HepG2 (cell line): ENCODE measurements around the gene SEMA7A.

Source experiments
- EP300 ChIP-seq, 3 experiments: sonication (generic) in 1 of 3; formaldehyde crosslinking in 1 of 3; IDR thresholded peaks; 2 replicates each; pipeline versions ENCODE4 v1.5.1 to v1.6.1; 2011 to 2020; ENCODE audit warnings: low read depth in 2 of 3, low read length in 2 of 3, borderline replicate concordance in 1 of 3, improper control_type of control experiment in 1 of 3, mild to moderate bottlenecking in 1 of 3, missing genetic modification reagents in 1 of 3, moderate library complexity in 1 of 3
- MAFK ChIP-seq, 2 experiments: IDR thresholded peaks in 1 of 2; conservative IDR thresholded peaks in 1 of 2; 2 replicates each; pipeline ENCODE4 v1.6.1; 2011; ENCODE audit warnings: improper control_type of control experiment in 2 of 2, low read length in 2 of 2
- MXD4 ChIP-seq: IDR thresholded peaks from 2 replicates; pipeline ENCODE4 v1.6.1; 2016; ENCODE audit warnings: mild to moderate bottlenecking, missing biosample characterization, missing genetic modification reagents
- MZF1 ChIP-seq: sonication (generic); formaldehyde crosslinking; IDR thresholded peaks from 2 replicates; pipeline ENCODE4 v1.8.1; 2023; ENCODE audit warnings: mild to moderate bottlenecking, missing genetic modification reagents, borderline replicate concordance
- NR1H2 ChIP-seq: sonication (generic); formaldehyde crosslinking; IDR thresholded peaks from 2 replicates; pipeline ENCODE4 v1.8.1; 2022; ENCODE audit warnings: low read depth, missing genetic modification reagents, borderline replicate concordance
- POLR2A ChIP-seq, 2 experiments: IDR thresholded peaks; 2 replicates each; pipeline ENCODE4 v1.6.1; 2011; ENCODE audit warnings: low read depth in 2 of 2, low read length in 2 of 2, mild to moderate bottlenecking in 1 of 2, moderate library complexity in 1 of 2; ENCODE audit not compliant: insufficient read depth in 1 of 2
- SETDB1 ChIP-seq: sonication (generic); formaldehyde crosslinking; IDR thresholded peaks from 2 replicates; pipeline ENCODE4 v1.5.1; 2020; ENCODE audit warnings: missing genetic modification reagents, mild to moderate bottlenecking, borderline replicate concordance
- TAF1 ChIP-seq: sonication (generic); formaldehyde crosslinking; IDR thresholded peaks from 2 replicates; pipeline ENCODE4 v1.4.0; 2020; ENCODE audit warnings: missing genetic modification reagents
- TCF12 ChIP-seq, 2 experiments: fragments of 450-650 bp in 1 of 2; sonication (generic) in 1 of 2; formaldehyde crosslinking in 1 of 2; IDR thresholded peaks; 2 replicates each; pipeline versions ENCODE4 v1.6.1 to v1.8.0; 2017 to 2022; ENCODE audit warnings: antibody characterized with exemption in 1 of 2, mild to moderate bottlenecking in 1 of 2, missing genetic modification reagents in 1 of 2, moderate library complexity in 1 of 2
- TCF7L2 ChIP-seq: IDR thresholded peaks from 2 replicates; pipeline ENCODE4 v1.6.1; 2011; ENCODE audit warnings: mild to moderate bottlenecking, low read depth, low read length, moderate library complexity
- ZNF562 ChIP-seq: sonication (generic); formaldehyde crosslinking; IDR thresholded peaks from 2 replicates; pipeline ENCODE4 v1.8.0; 2022; ENCODE audit warnings: missing genetic modification reagents, borderline replicate concordance
- TF ChIP-seq, protein P1 (sequence below): sonication (generic); formaldehyde crosslinking; IDR thresholded peaks from 2 replicates; pipeline ENCODE4 v1.5.0; 2020; ENCODE audit warnings: mild to moderate bottlenecking, missing genetic modification reagents, moderate library complexity

DNA sequence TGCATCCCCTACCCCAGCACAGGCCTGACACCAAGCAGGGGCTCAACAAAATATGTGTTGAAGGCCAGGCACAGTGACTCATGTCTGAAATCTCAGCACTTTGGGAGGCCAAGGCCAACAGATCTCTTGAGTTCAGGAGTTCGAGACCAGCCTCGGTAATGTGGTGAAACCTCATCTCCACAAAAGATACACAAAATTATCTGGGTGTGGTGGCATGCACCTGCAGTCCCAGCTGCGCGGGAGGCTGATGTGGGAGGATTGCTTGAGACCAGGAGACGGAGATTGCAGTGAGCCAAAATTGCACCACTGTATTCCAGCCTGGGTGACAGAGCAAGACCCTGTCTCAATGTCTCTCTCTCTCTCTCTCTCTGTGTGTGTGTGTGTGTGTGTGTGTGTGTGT is 35.6 kb downstream of the SEMA7A start:
- TF ChIP-seq MAFK (conservative IDR thresholded peaks at IDR 0.05 in 1 of 2, IDR thresholded peaks at IDR 0.05 in 1 of 2; ENCODE audit: low read length in 2 of 2) (no peak), SETDB1 (CRISPR knock-in tag) (no peak), EP300 (IDR thresholded peaks at IDR 0.05; ENCODE audit: low read depth in 2 of 2, low read length in 2 of 2) (no peak), EP300 (CRISPR knock-in tag; IDR thresholded peaks at IDR 0.05; ENCODE audit: borderline replicate concordance) (no peak), ZNF562 (CRISPR knock-in tag) (no peak), NR1H2 (CRISPR knock-in tag) (no peak), TCF7L2 (no peak), TCF12 (IDR thresholded peaks at IDR 0.05) (no peak), TCF12 (CRISPR knock-in tag; IDR thresholded peaks at IDR 0.05) (no peak), MZF1 (CRISPR knock-in tag) (no peak), TAF1 (CRISPR knock-in tag) (no peak), MXD4 (CRISPR knock-in tag) (no peak), POLR2A (IDR thresholded peaks at IDR 0.05; ENCODE audit: insufficient read depth in 1 of 2, low read depth in 2 of 2, low read length in 2 of 2) (no peak)
- TF ChIP-seq, protein P1, sequence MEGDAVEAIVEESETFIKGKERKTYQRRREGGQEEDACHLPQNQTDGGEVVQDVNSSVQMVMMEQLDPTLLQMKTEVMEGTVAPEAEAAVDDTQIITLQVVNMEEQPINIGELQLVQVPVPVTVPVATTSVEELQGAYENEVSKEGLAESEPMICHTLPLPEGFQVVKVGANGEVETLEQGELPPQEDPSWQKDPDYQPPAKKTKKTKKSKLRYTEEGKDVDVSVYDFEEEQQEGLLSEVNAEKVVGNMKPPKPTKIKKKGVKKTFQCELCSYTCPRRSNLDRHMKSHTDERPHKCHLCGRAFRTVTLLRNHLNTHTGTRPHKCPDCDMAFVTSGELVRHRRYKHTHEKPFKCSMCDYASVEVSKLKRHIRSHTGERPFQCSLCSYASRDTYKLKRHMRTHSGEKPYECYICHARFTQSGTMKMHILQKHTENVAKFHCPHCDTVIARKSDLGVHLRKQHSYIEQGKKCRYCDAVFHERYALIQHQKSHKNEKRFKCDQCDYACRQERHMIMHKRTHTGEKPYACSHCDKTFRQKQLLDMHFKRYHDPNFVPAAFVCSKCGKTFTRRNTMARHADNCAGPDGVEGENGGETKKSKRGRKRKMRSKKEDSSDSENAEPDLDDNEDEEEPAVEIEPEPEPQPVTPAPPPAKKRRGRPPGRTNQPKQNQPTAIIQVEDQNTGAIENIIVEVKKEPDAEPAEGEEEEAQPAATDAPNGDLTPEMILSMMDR (CRISPR knock-in tag), result no peak
